Measurements from ENCODE around the gene FRRS1L.

- no peak for TF ChIP-seq CTCF (conservative IDR thresholded peaks at IDR 0.05)
- TF ChIP-seq EZH2 (IDR thresholded peaks at IDR 0.05; ENCODE audit: low read depth), result no peak
Observed at GRCh38 chr9:109171926-109172325, 4.9 kb upstream of the FRRS1L start.

All from PC-9 (cell line).